ENCODE measurements around the gene SP140L.

DNA sequence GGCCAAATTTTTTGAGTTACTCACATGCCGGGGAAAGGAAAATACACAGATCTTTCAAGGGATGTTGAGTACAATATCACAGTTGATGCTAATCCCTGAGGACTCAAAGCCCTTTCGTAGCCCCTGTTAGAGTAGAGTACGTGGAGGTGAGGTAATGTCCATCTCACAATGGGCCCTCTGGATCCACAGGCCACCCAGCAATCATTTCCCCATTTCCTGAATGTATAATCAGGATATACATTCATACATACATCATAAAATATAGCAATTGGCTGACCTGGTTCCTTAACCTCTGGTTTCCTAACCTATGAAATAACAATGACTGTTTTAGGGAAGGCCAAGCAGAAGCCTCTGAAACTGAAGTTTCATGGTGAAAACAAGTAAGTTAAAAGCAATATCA, 78.8 kb downstream of the SP140L start:
- TF ChIP-seq POLR2A (IDR thresholded peaks at IDR 0.05; ENCODE audit: extremely low read depth, insufficient read length), result no peak
- TF ChIP-seq, protein P1, sequence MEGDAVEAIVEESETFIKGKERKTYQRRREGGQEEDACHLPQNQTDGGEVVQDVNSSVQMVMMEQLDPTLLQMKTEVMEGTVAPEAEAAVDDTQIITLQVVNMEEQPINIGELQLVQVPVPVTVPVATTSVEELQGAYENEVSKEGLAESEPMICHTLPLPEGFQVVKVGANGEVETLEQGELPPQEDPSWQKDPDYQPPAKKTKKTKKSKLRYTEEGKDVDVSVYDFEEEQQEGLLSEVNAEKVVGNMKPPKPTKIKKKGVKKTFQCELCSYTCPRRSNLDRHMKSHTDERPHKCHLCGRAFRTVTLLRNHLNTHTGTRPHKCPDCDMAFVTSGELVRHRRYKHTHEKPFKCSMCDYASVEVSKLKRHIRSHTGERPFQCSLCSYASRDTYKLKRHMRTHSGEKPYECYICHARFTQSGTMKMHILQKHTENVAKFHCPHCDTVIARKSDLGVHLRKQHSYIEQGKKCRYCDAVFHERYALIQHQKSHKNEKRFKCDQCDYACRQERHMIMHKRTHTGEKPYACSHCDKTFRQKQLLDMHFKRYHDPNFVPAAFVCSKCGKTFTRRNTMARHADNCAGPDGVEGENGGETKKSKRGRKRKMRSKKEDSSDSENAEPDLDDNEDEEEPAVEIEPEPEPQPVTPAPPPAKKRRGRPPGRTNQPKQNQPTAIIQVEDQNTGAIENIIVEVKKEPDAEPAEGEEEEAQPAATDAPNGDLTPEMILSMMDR (IDR thresholded peaks at IDR 0.05; ENCODE audit: low read depth, low read length), result no peak
- no peak for TF ChIP-seq MYC (IDR thresholded peaks at IDR 0.05; ENCODE audit: low read depth, low read length)
